ENCODE results near the gene MBD3.
A peak's percentile ranks its signal among the peaks of the same experiment; 100 is the strongest.

The MBD3 gene

DNA sequence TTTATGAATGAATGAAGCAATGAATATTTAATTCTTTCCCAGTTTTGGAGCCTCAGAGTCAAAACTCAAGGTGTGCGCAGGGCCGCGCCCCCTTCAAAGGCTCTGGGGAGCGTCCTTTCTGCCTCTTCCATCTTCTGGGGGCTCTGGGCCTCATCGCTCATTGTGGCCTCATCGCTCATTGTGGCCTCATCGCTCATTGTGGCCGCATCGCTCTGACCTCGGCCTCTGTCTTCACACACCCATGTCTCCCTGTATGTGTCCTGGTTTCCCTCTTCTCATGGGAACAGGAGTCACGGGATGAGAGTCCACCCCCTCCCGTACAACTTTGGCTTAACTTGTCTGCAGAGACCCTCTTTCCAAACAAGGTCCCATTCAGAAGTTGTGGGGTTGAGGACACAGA lies 21.3 kb downstream of the MBD3 start:
- Histone ChIP-seq H3K4me1 (ENCODE audit: low read depth, poor library complexity, severe bottlenecking) (peaks cover 32% of the 10 kb centered on the region), H3K27me3 (ENCODE audit: insufficient read depth, low read depth) (peaks cover 26% of the 10 kb centered on the region), H4K20me1 (ENCODE audit: insufficient read depth) (no peaks in the 10 kb centered on the region), H3K27ac (no peak overlapping the region), H3K4me2 (no peak overlapping the region), H3K36me3 (ENCODE audit: insufficient read depth) (no peaks in the 10 kb centered on the region), H2AFZ (ENCODE audit: low read depth) (no peak overlapping the region), H3K9ac (no peak overlapping the region), H3K4me3 (IDR thresholded peaks at IDR 0.05; ENCODE audit: insufficient read depth, low read depth, low read length) (no peak overlapping the region), H3K79me2 (ENCODE audit: insufficient read depth, low read depth) (no peaks in the 10 kb centered on the region)
- TF ChIP-seq, protein P1, sequence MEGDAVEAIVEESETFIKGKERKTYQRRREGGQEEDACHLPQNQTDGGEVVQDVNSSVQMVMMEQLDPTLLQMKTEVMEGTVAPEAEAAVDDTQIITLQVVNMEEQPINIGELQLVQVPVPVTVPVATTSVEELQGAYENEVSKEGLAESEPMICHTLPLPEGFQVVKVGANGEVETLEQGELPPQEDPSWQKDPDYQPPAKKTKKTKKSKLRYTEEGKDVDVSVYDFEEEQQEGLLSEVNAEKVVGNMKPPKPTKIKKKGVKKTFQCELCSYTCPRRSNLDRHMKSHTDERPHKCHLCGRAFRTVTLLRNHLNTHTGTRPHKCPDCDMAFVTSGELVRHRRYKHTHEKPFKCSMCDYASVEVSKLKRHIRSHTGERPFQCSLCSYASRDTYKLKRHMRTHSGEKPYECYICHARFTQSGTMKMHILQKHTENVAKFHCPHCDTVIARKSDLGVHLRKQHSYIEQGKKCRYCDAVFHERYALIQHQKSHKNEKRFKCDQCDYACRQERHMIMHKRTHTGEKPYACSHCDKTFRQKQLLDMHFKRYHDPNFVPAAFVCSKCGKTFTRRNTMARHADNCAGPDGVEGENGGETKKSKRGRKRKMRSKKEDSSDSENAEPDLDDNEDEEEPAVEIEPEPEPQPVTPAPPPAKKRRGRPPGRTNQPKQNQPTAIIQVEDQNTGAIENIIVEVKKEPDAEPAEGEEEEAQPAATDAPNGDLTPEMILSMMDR (conservative IDR thresholded peaks at IDR 0.05; ENCODE audit: low read depth, low read length), result no peak

DNA sequence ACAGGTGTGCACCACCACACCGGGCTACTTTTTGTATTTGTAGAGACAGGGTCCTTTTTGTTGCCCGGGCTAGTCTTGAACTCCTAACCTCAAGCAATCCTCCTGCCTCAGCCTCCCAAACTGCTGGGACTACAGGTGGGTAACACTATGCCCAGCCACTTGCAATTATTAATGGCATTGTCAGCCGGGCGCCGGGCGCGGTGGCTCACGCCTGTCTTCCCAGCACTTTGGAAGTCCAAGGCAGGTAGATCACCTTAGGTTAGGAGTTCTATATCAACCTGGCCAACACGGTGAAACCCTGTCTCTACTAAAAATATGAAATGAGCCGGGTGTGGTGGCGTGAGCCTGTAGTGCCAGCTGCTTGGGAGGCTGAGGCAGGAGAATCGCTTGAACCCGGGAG lies 21.8 kb downstream of the MBD3 start:
- Histone ChIP-seq H3K4me3 (IDR thresholded peaks at IDR 0.05; ENCODE audit: insufficient read depth, low read depth, low read length) (no peak overlapping the region), H3K27ac (no peak overlapping the region), H3K9ac (no peak overlapping the region), H3K27me3 (ENCODE audit: insufficient read depth, low read depth) (peaks cover 26% of the 10 kb centered on the region), H2AFZ (ENCODE audit: low read depth) (no peak overlapping the region), H3K79me2 (ENCODE audit: insufficient read depth, low read depth) (no peaks in the 10 kb centered on the region), H3K36me3 (ENCODE audit: insufficient read depth) (no peaks in the 10 kb centered on the region), H3K4me1 (ENCODE audit: low read depth, poor library complexity, severe bottlenecking) (peaks cover 32% of the 10 kb centered on the region), H4K20me1 (ENCODE audit: insufficient read depth) (no peaks in the 10 kb centered on the region), H3K4me2 (no peak overlapping the region)
- TF ChIP-seq, protein P1 (conservative IDR thresholded peaks at IDR 0.05; ENCODE audit: low read depth, low read length), result no peak

DNA sequence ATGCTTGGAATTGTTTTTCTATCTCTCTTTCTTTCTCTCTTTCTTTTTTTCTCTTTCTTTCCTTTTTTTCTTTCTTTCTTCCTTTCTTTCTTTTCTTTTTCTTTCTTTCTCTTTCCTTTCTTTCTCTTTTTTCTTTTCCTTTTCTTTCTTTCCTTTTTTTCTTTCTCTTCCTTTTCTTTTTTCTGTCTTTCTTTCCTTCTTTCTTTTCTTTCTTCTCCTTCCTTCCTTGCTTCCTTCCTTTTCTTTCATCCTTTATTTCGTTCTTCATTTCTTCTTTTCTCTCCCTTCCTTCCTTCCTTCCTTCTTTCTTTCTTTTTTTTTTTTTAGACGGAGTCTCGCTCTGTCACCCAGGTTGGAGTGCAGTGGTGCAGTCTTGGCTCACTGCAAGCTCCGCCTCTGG lies 22.7 kb downstream of the MBD3 start:
- no peak overlapping the region for H3K9ac ChIP-seq
- H3K27me3 ChIP-seq (ENCODE audit: insufficient read depth, low read depth), result peaks cover 26% of the 10 kb centered on the region
- no peaks in the 10 kb centered on the region for H3K79me2 ChIP-seq (ENCODE audit: insufficient read depth, low read depth)
- no peaks in the 10 kb centered on the region for H3K36me3 ChIP-seq (ENCODE audit: insufficient read depth)
- no peak overlapping the region for H2AFZ ChIP-seq (ENCODE audit: low read depth)
- peaks cover 29% of the 10 kb centered on the region for H3K4me1 ChIP-seq (ENCODE audit: low read depth, poor library complexity, severe bottlenecking)
- TF ChIP-seq, protein P1 (conservative IDR thresholded peaks at IDR 0.05; ENCODE audit: low read depth, low read length), result no peak
- H3K27ac ChIP-seq, result no peak overlapping the region
- no peaks in the 10 kb centered on the region for H4K20me1 ChIP-seq (ENCODE audit: insufficient read depth)
- no peak overlapping the region for H3K4me3 ChIP-seq (IDR thresholded peaks at IDR 0.05; ENCODE audit: insufficient read depth, low read depth, low read length)
- no peak overlapping the region for H3K4me2 ChIP-seq

DNA sequence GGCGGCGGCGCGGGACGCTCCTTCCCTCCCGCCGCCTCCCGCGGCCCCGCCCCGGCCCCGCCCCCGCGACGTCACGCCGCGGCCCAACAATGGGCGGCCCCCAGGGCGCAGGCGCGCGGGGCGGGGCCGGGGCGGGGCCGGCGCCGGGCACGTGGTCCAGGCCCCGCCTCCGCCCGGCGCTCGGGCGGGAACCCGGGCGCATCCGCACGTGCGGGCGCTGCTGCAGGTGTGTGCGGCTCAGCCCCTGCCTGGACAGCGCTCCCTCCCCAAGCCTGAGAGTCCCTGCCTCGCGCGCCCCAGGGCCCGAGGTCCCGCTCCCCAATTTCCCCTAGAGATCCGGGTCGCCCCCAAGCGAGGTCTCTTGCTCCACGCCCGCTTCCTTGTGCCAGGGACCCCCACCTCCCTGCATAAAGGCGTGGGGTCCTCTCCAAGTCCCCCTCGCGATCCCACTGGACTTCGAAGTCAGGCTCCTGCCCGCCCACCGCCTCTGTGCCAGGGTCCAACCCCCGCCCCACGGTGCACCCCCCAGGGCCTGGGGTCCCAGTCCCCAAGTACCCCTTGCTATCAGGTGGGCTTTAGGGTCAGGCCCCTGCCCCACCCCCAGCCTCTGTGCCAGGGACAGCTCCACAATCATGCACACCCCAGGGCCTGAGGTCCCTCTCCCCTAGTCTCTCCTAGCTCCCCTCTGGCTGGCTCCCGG lies 24.2 kb downstream of the MBD3 start, which contains the start of gene MEX3D:
TSS of gene MEX3D (minus strand) at position 6 of the 700 bp plus-strand sequence. CDS start 267 bp downstream, outside the sequence.
- no peak within 1 kb of the TSS for H3K9ac ChIP-seq
- H3K36me3 ChIP-seq (ENCODE audit: insufficient read depth), result no peaks in the 10 kb centered on the region
- H3K4me1 ChIP-seq (ENCODE audit: low read depth, poor library complexity, severe bottlenecking), result peaks cover 15% of the 10 kb centered on the region
- H3K27me3 ChIP-seq (ENCODE audit: insufficient read depth, low read depth), result peaks cover 26% of the 10 kb centered on the region
- H3K79me2 ChIP-seq (ENCODE audit: insufficient read depth, low read depth), result no peaks in the 10 kb centered on the region
- peak within 1 kb of the TSS; percentile 36; the same call in 1 of the 2 replicates for H3K4me2 ChIP-seq
- no peaks in the 10 kb centered on the region for H4K20me1 ChIP-seq (ENCODE audit: insufficient read depth)
- TF ChIP-seq, protein P1 (conservative IDR thresholded peaks at IDR 0.05; ENCODE audit: low read depth, low read length), result no peak
- H3K27ac ChIP-seq, result no peak within 1 kb of the TSS
- H3K4me3 ChIP-seq (IDR thresholded peaks at IDR 0.05; ENCODE audit: insufficient read depth, low read depth, low read length), result no peak within 1 kb of the TSS
- peak within 1 kb of the TSS; percentile 64; the same call in 1 of the 2 replicates for H2AFZ ChIP-seq (ENCODE audit: low read depth)

Measured in KMS-11 (cell line).